Measurements from ENCODE around the gene DSCAM. TPM values are rescaled to one million over a fixed set of nuclear protein-coding genes. Genes with fewer than 3 reads are reported as not detected.

The DSCAM gene
- total RNA-seq, 1 donor from 2014 or later: not detected

- intact Hi-C loops (cut with DNase I): no loop called here
These were observed 4.8 kb downstream of the DSCAM start for GRCh38 chr21:40842197-40842552.

GRCh38 chr21:40841524-40842196, 5.3 kb downstream of the DSCAM start:
- H3K4me3 ChIP-seq: no peak overlapping the region
- H3K36me3 ChIP-seq: no peaks in the 10 kb centered on the region
- no peak for TF ChIP-seq CTCF (IDR thresholded peaks at IDR 0.05)
- no peaks in the 10 kb centered on the region for H3K4me1 ChIP-seq
- intact Hi-C loops (cut with DNase I): no loop called here
- H3K27ac ChIP-seq: no peak overlapping the region
- H3K27me3 ChIP-seq: no peaks in the 10 kb centered on the region
- no peak for DNase-seq (ENCODE audit: low spot score in 2 of 2)
- H3K9me3 ChIP-seq: no peaks in the 10 kb centered on the region

More at GRCh38 chr21:40842197-40842552, 4.8 kb downstream of the DSCAM start:
- H3K27me3 ChIP-seq: no peaks in the 10 kb centered on the region
- no peaks in the 10 kb centered on the region for H3K36me3 ChIP-seq
- TF ChIP-seq CTCF (IDR thresholded peaks at IDR 0.05): no peak
- H3K9me3 ChIP-seq: no peaks in the 10 kb centered on the region
- no peak overlapping the region for H3K4me3 ChIP-seq
- DNase-seq (ENCODE audit: low spot score in 2 of 2): no peak
- H3K27ac ChIP-seq: no peak overlapping the region
- H3K4me1 ChIP-seq: no peaks in the 10 kb centered on the region

DNA sequence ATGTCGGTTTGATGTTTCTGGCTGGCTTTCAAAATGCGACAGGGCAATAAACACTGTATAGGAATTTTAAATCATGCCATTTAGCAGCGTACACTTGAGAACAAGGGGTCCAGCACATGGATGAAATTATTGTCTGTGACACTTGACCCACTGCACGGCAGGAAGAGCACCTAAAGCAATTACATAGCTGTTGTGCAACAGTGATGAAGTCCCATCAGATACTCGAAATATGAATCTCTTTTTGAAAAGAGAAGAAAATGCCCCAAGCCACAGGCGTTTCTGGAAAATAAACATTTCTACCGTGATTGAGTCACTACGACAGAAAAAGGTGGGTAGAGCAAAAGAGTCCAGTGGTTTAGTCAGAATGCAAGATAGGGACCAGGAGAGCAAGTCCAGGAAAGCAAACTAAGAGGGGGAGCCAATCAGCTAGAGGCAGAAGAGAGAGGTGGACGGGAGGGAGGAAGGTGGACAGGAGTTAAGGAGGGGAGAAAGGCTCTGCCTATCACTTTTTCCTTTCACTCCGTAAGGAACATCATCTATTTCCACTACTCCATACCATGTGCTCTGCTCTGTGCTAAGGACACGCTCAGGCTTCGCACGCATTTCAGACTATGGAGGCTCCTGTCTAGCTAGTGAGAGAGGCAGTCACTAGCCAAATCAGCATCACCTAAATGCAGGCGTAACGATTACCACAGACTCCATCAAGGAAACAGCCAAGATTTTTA, 6.4 kb downstream of the DSCAM start:
- Histone ChIP-seq H3K36me3 (no peaks in the 10 kb centered on the region), H3K27ac (no peak overlapping the region), H3K4me1 (no peaks in the 10 kb centered on the region), H3K9me3 (no peaks in the 10 kb centered on the region), H3K4me3 (no peak overlapping the region), H3K27me3 (no peaks in the 10 kb centered on the region)
- DNase-seq (ENCODE audit: low spot score in 2 of 2): no peak
- intact Hi-C loops (cut with DNase I): no loop called here
- no peak for TF ChIP-seq CTCF (IDR thresholded peaks at IDR 0.05)

- Histone ChIP-seq H3K36me3 (no peaks in the 10 kb centered on the region), H3K27me3 (no peaks in the 10 kb centered on the region)
These were observed 7.4 kb downstream of the DSCAM start for GRCh38 chr21:40839521-40839920.

GRCh38 chr21:40837456-40837855, 9.5 kb downstream of the DSCAM start:
- no peak for TF ChIP-seq CTCF (IDR thresholded peaks at IDR 0.05)
- Histone ChIP-seq H3K9me3 (no peaks in the 10 kb centered on the region), H3K4me1 (no peaks in the 10 kb centered on the region), H3K27me3 (no peaks in the 10 kb centered on the region), H3K4me3 (no peak overlapping the region), H3K36me3 (no peaks in the 10 kb centered on the region), H3K27ac (no peak overlapping the region)
- intact Hi-C loops (cut with DNase I): no loop called here
- DNase-seq (ENCODE audit: low spot score in 2 of 2): no peak

More at GRCh38 chr21:40839521-40839920, 7.4 kb downstream of the DSCAM start:
- no peaks in the 10 kb centered on the region for H3K9me3 ChIP-seq
- TF ChIP-seq CTCF (IDR thresholded peaks at IDR 0.05): no peak
- no peak overlapping the region for H3K4me3 ChIP-seq
- DNase-seq (ENCODE audit: low spot score in 2 of 2): no peak
- no peaks in the 10 kb centered on the region for H3K4me1 ChIP-seq
- no peak overlapping the region for H3K27ac ChIP-seq
- intact Hi-C loops (cut with DNase I): no loop called here
